CD4-positive, alpha-beta T cell treated with Interleukin-10 for 1 hour (primary cell): ENCODE measurements around the gene DENND2A.
"Not testable (repeated sequence)": the region's sequence is repeated elsewhere in the genome, so short reads cannot be mapped to it uniquely, and the experiment has no call there.

Experiments
- DNase-seq: peaks from one replicate; pipeline ENCODE4 v3.0.0-alpha.2; 2020

Gene DENND2A

GRCh38 chr7:140673063-140673773 lies 32.6 kb upstream of the DENND2A start:
- DNase-seq: peak; percentile 58

GRCh38 chr7:140672382-140673062 lies 31.9 kb upstream of the DENND2A start, which contains the start of gene ADCK2:
Gene ADCK2, plus strand, starts transcription at chr7:140672945. Its CDS starts 386 bp downstream, at chr7:140673331.
- DNase-seq: peak; percentile 70

GRCh38 chr7:140671966-140672365 lies 31.4 kb upstream of the DENND2A start:
- DNase-seq: no peak

GRCh38 chr7:140670343-140670935 lies 29.8 kb upstream of the DENND2A start:
- DNase-seq: no peak

GRCh38 chr7:140669862-140670261 lies 29.2 kb upstream of the DENND2A start:
- DNase-seq: not testable (repeated sequence)

- no peak for DNase-seq
Measured at GRCh38 chr7:140669352-140669751, 28.7 kb upstream of the DENND2A start.

GRCh38 chr7:140668641-140669040 lies 28.0 kb upstream of the DENND2A start:
- no peak for DNase-seq

- DNase-seq: no peak
Measured at GRCh38 chr7:140667476-140667875, 26.9 kb upstream of the DENND2A start.

GRCh38 chr7:140662938-140663337 lies 22.3 kb upstream of the DENND2A start:
- DNase-seq: not testable (repeated sequence)

- no peak for DNase-seq
Measured at GRCh38 chr7:140661124-140661523, 20.5 kb upstream of the DENND2A start.

- DNase-seq: no peak
Measured at GRCh38 chr7:140659856-140660255, 19.2 kb upstream of the DENND2A start.

GRCh38 chr7:140657891-140658290 lies 17.3 kb upstream of the DENND2A start:
- no peak for DNase-seq

GRCh38 chr7:140656548-140657515 lies 16.2 kb upstream of the DENND2A start:
- peak; percentile 39 for DNase-seq

GRCh38 chr7:140655511-140656408 lies 15.1 kb upstream of the DENND2A start:
- no peak for DNase-seq

GRCh38 chr7:140654661-140655060 lies 14.0 kb upstream of the DENND2A start:
- no peak for DNase-seq

- DNase-seq: no peak
Measured at GRCh38 chr7:140654109-140654387, 13.4 kb upstream of the DENND2A start.

GRCh38 chr7:140653319-140654108 lies 12.9 kb upstream of the DENND2A start:
- DNase-seq: peak; percentile 55

GRCh38 chr7:140650367-140650766 lies 9.8 kb upstream of the DENND2A start:
- DNase-seq: no peak

GRCh38 chr7:140649556-140650205 lies 9.1 kb upstream of the DENND2A start:
- no peak for DNase-seq

- DNase-seq: peak; percentile 45
Measured at GRCh38 chr7:140646931-140647647, 6.5 kb upstream of the DENND2A start.
